Effector memory CD8-positive, alpha-beta T cell (primary cell): ENCODE measurements around the gene ADGRA3.

Experiments used
- ATAC-seq: fragments of 150-1000 bp; cut with Tn5 transposase; replicated peaks from 2 replicates; pipeline ENCODE4 v1.10.0; 2021; ENCODE audit warnings: mild to moderate bottlenecking, moderate library complexity
- DNase-seq, 3 experiments: peaks; one replicate each; pipeline ENCODE4 v3.0.0; 2021
- H3K27ac Mint-ChIP-seq, 2 donors: one replicate each; pipeline ENCODE4 v1.8.0; 2022; ENCODE audit warnings: mild to moderate bottlenecking in 2 of 2, mixed read lengths in 2 of 2, moderate library complexity in 2 of 2
- H3K27me3 Mint-ChIP-seq, 2 donors: one replicate each; pipeline ENCODE4 v1.8.0; 2022; ENCODE audit warnings: mixed read lengths in 2 of 2
- H3K36me3 Mint-ChIP-seq: one replicate; pipeline ENCODE4 v1.8.0; 2022; ENCODE audit warnings: mild to moderate bottlenecking, moderate library complexity, mixed read lengths; ENCODE audit not compliant: insufficient read depth
- H3K4me1 Mint-ChIP-seq, 2 donors: one replicate each; pipeline ENCODE4 v1.8.0; 2022; ENCODE audit warnings: low read depth in 2 of 2, mixed read lengths in 2 of 2
- H3K4me3 Mint-ChIP-seq, 2 donors: one replicate each; pipeline ENCODE4 v1.8.0; 2022; ENCODE audit warnings: mild to moderate bottlenecking in 2 of 2, mixed read lengths in 2 of 2, moderate library complexity in 2 of 2
- H3K9me3 Mint-ChIP-seq, 2 donors: one replicate each; pipeline ENCODE4 v1.8.0; 2022; ENCODE audit warnings: mixed read lengths in 2 of 2

Gene ADGRA3

DNA sequence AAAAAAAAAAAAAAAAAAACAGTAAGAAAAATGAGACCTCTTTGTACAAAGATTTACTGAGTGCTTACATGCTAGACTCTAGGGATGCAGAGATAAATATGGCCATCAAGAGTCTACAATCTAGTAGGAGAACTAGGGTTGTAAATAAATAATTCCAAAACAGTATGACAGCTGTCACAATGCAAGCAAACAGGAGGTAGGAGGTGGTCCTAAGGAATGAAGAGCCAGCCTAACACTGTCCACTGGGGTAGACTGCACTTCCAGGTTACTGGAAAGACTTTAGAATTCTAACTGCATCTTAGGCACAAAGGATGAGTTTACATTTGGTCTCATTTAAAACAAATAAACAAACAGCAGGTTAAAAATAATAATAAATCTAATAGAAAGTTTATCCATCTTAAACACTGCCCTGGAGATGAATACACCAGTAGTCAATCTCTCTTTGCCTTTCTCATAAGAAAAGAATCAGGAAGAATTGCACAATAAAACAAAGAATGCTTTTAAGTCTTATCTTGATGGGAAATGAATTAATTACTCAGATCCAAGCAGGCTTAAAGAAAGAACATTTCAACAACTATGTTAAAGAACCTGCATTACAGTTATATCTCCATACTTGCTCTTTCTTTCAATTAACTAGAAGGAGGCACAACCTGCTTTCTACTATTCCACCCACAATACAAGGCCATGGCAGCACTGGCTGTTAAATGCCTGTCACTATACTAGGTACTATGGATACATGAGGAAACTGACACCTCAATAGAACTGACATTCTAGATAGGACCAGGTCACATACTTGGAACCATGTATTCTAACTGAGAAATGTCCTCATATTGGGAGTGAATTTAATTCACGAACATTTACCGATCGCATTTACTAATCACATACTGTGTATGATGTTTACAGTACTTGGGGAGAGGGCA lies 12.7 kb downstream of the ADGRA3 start:
- Mint-ChIP-seq H3K27me3 (no peaks in the 10 kb centered on the region), H3K9me3 (peaks cover 2 to 8% of the 10 kb centered on the region in 2 donors), H3K4me1 (no peaks in the 10 kb centered on the region), H3K27ac (no peak overlapping the region), H3K36me3 (no peaks in the 10 kb centered on the region), H3K4me3 (no peak overlapping the region)
- ATAC-seq (no peak), DNase-seq (no peak)

DNA sequence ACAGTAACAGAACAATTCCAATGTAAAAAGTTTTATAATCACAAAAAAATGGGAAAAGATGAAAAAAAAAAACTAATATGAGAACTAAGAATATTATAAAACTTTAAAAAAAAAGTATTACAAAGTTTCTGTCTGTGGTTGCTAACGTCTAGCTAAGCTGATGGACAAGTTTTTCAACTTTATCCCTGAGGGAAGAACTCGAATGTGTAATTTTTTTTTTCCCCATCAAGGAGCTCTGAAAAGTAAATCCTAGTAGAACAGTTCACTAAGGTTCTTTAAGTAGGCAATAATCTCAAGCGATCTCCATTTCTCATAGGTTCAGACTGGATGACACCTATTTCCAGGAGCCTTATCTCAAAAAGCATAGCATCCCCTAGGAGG lies 14.2 kb downstream of the ADGRA3 start:
- no peaks in the 10 kb centered on the region for H3K4me1 Mint-ChIP-seq
- no peak for DNase-seq
- H3K9me3 Mint-ChIP-seq = peaks cover 3 to 8% of the 10 kb centered on the region in 2 donors
- ATAC-seq = no peak
- H3K27me3 Mint-ChIP-seq = no peaks in the 10 kb centered on the region
- no peaks in the 10 kb centered on the region for H3K36me3 Mint-ChIP-seq
- H3K4me3 Mint-ChIP-seq = no peak overlapping the region
- no peak overlapping the region for H3K27ac Mint-ChIP-seq

DNA sequence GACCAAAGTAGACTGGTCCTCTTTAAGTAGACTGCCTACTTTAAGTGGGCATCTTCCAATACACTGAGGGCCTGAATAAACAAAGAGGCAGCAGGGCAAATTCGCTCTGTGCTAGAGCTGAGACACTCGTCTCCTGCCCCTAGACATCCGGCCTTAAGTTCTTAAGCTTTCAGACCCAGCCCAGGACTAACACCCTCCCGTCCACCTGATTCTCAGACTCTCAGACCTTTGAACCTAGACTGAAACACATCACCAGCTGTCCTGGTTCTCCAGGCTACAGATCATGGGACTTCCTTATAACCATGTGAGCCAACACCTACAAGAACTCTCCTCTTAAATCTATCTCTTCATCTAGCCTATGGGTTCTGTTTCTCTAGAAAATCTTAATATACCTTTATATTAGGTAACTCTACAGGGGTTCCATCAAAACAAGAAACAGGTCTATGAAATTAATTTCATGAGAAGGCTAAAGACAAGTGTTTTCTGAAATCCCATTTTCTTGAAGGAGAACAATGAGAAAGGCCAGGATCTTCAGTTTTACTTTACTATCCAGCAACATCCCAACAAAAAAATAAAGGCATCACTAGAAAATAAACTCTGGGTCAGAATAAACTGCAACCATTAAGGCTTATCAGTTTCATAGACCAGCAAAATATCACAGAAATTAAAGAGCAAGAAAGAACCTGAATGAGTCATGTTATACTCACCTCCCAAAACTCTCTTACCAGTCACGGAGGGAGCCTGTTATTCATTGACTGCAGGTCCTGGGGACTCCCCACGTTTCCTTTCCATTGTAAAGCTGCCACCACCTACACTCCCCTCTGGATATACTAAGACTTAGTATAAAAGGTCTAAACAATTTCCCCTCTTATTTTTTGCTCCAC lies 14.8 kb downstream of the ADGRA3 start:
- Mint-ChIP-seq H3K36me3 (no peaks in the 10 kb centered on the region), H3K9me3 (peaks cover 3 to 8% of the 10 kb centered on the region in 2 donors), H3K4me3 (no peak overlapping the region), H3K27me3 (no peaks in the 10 kb centered on the region), H3K27ac (no peak overlapping the region), H3K4me1 (no peaks in the 10 kb centered on the region)
- DNase-seq = no peak
- ATAC-seq = no peak

DNA sequence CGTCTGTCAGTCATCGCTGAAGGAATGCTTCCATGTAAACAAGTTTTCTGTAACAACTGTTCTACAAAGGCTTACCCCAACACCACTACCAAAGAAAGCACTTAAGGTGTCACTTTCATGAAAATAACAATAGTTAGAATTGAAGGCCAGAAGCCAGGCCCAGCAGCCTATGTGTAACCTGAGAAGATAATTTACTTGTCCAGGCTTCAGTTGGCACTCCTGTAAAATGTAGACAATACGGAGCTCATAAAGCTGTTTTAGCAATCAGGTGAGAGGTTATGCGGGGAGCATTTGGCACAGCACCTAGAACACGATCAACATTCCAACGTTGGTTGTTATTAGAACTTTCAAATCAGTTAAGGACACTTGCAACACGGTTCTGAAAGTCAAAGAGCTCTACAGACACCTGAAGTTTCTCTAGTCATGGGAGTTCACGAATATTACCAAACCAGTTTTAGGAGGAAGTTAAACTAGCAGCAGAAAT lies 15.7 kb downstream of the ADGRA3 start:
- DNase-seq = no peak
- Mint-ChIP-seq H3K27me3 (no peaks in the 10 kb centered on the region), H3K36me3 (no peaks in the 10 kb centered on the region), H3K4me1 (no peaks in the 10 kb centered on the region), H3K4me3 (no peak overlapping the region), H3K27ac (no peak overlapping the region), H3K9me3 (peaks cover 0 to 3% of the 10 kb centered on the region in 2 donors)
- no peak for ATAC-seq

DNA sequence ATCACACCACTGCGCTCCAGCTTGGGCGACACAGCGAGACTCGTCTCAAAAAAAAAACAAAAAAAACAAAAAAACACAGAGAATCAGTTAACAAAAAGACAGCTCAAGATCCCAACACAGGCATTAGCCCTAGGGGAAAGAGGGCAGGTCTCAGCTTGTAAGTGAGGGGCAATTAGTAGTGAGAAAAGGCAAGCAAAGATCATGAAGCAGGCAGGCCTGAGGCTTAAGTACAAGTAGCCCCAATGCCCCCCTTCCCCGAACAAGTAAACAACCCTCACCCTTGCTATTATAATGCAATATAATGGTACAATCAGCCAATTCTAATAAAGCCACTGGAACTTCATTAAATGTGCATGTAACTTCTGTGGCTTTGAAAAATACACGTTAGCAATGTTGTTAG lies 17.0 kb downstream of the ADGRA3 start:
- no peak for DNase-seq
- Mint-ChIP-seq H3K4me1 (no peaks in the 10 kb centered on the region), H3K27me3 (no peaks in the 10 kb centered on the region), H3K36me3 (no peaks in the 10 kb centered on the region), H3K27ac (no peak overlapping the region), H3K4me3 (no peak overlapping the region), H3K9me3 (peaks cover 0 to 5% of the 10 kb centered on the region in 2 donors)
- no peak for ATAC-seq

DNA sequence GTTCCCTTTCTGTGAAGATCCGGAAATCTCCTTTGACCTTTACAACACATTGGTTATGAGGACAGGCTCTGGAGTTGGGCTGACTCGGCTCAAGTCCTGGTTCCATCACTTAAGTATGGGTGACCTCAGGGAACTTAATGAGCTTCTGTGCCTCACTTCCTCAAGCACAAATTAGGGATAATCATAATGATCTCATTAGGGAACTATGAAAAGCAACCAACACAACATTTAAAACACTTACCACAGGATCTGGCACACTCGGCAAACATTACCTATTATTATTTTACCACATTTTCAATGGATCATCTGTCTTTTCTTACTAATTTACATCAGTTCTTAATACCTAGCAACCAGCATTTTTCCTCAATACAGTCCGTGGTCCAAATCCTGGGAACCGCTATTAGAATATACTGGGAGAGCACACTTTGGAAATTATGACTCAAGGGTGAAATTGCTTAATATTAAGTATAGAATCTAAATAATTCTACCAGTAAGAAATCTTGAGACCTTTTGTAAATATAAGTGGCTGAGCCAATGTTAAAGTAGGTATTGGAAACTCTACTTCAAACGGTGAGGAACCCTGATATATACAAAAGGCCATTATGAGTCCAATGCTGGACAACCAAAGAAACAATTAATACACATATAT lies 19.6 kb downstream of the ADGRA3 start:
- ATAC-seq (no peak), DNase-seq (no peak)
- Mint-ChIP-seq H3K36me3 (no peaks in the 10 kb centered on the region), H3K4me1 (no peaks in the 10 kb centered on the region), H3K27ac (no peak overlapping the region), H3K4me3 (no peak overlapping the region), H3K27me3 (no peaks in the 10 kb centered on the region), H3K9me3 (peaks cover 0 to 7% of the 10 kb centered on the region in 2 donors)

DNA sequence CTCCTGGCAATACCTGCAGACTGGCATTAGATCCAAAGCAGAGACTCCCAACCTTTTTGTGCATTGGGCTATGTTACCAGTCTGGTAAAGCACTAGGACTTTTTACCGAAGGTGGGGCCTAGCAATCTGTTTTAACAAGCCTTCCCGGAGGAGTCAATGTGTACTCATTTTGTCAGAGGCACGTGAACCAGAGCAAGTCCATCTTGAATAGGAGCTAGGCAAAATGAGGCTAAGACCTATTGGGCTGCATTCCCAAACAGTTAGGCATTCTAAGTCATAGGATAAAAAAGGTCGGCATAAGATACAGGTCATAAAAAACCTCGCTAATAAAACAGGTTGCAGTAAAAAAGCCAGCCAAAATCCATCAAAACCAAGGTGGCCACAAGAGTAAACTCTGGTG lies 22.3 kb downstream of the ADGRA3 start:
- no peak for ATAC-seq
- Mint-ChIP-seq H3K9me3 (peaks cover 0 to 7% of the 10 kb centered on the region in 2 donors), H3K36me3 (no peaks in the 10 kb centered on the region), H3K27me3 (no peaks in the 10 kb centered on the region), H3K4me3 (no peak overlapping the region), H3K4me1 (no peaks in the 10 kb centered on the region), H3K27ac (no peak overlapping the region)
- DNase-seq = no peak

DNA sequence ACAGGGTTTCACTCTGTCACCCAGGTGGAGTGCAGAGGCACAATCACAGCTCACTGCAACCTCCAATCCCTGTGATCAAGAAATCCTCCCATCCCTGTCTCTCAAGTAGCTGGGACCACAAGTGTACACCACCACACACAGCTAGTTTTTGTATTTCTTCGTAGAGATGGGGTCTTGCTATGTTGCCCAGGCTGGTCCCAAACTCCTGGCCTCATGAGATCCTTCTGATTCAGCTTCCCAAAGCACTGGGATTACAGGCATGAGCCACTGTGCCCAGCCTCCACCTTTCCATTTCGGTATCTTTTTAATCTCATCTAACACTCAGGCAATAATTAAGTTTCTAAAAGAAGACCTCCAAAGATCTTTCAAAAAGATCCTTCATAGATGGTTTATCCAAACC lies 22.9 kb downstream of the ADGRA3 start:
- DNase-seq = no peak
- Mint-ChIP-seq H3K27me3 (no peaks in the 10 kb centered on the region), H3K4me1 (no peaks in the 10 kb centered on the region), H3K27ac (no peak overlapping the region), H3K36me3 (no peaks in the 10 kb centered on the region), H3K9me3 (peaks cover 0 to 7% of the 10 kb centered on the region in 2 donors), H3K4me3 (no peak overlapping the region)
- ATAC-seq = no peak

DNA sequence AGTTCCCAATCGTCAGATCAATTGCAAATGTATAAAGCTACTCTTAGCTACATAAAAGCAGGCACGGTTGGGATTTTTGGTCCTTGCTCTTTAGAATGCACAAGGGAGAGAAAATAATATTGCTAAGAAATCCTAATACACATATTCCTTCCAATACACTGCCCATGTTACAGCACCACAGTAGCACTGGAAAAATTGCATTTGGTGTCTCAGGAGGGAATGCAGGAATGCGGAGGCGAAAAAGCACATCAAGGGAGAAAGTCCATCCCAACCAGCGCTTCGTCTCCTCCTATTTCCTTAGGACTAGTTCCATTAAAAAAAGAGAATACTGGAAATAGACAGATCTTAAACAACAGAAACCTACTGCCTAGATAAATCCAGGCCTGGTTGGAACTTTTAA lies 23.9 kb downstream of the ADGRA3 start:
- H3K9me3 Mint-ChIP-seq = peaks cover 0 to 4% of the 10 kb centered on the region in 2 donors
- H3K36me3 Mint-ChIP-seq = no peaks in the 10 kb centered on the region
- H3K4me1 Mint-ChIP-seq = no peaks in the 10 kb centered on the region
- no peak overlapping the region for H3K27ac Mint-ChIP-seq
- DNase-seq (no peak), ATAC-seq (no peak)
- H3K27me3 Mint-ChIP-seq = no peaks in the 10 kb centered on the region
- H3K4me3 Mint-ChIP-seq = no peak overlapping the region

DNA sequence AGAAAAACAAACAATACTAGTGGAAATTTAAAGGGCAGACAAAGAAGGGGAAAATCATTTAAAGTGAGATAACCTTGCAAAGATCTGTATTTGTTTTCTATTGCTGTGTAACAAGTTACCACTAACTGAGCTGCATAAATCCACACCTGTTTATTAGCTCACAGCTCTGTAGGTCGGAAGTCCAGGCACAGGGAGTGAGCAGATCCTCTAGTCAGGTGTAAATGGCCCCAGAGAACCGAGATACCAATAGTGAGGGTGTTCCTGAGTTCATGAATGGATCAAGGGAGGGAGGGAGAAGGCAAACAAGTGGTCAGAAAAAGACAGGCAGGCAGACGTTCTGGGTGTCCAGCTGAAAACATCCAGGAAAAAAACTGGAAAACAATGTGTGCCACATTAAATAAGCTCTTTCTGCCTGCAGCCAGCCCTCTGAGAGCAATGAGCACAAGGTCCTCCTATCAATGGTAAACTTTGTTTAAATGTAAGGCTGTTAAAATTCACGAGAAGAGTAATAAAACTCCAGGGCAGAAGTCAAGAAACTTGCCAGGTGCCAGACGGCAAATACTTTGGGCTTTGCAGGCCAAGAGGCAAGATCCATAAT lies 25.0 kb downstream of the ADGRA3 start:
- Mint-ChIP-seq H3K36me3 (no peaks in the 10 kb centered on the region), H3K27ac (no peak overlapping the region), H3K4me1 (no peaks in the 10 kb centered on the region), H3K27me3 (no peaks in the 10 kb centered on the region), H3K9me3 (peaks cover 4 to 5% of the 10 kb centered on the region in 2 donors), H3K4me3 (no peak overlapping the region)
- no peak for ATAC-seq
- no peak for DNase-seq

DNA sequence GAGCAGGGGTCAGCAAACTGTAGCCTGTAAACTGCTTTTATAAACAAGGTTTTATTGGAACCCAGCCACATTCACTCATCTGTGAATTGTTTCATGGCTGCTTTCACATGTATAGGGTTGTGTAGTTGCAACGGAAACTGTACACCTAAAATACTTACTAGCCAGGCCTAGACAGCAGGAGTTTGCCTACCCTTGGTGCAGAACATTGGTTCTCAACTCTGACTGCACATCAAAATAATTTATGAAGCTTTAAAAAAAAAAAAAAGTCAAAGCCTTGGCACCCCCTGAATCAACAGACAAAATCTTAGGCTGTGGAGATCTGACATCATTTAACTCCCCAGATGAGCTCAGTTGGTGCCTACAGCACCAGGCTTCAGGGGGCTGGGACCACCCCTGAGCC lies 27.8 kb downstream of the ADGRA3 start:
- Mint-ChIP-seq H3K36me3 (no peaks in the 10 kb centered on the region), H3K4me1 (no peaks in the 10 kb centered on the region), H3K4me3 (no peak overlapping the region), H3K27ac (no peak overlapping the region), H3K27me3 (no peaks in the 10 kb centered on the region), H3K9me3 (peaks cover 3 to 22% of the 10 kb centered on the region in 2 donors)
- ATAC-seq = no peak
- no peak for DNase-seq

DNA sequence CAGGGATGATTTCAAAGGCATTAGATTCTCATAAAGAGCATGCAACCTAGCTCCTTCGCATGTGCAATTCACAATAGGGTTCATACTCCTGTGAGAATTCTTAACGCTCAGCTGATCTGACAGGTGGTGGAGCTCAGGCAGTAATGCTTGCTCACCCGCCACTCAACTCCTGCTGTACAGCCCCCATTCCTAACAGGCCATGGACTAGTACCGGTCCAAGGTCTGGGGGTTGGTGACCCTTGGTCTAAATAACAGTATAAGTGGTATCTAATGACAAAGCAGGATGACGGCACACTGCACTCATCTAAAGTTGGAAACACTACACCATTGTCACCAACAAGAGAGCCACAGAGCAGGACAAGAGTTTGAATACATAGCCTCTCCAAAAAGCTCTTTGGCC lies 28.5 kb downstream of the ADGRA3 start:
- no peak for ATAC-seq
- Mint-ChIP-seq H3K4me1 (no peaks in the 10 kb centered on the region), H3K9me3 (peaks cover 3 to 26% of the 10 kb centered on the region in 2 donors)

DNA sequence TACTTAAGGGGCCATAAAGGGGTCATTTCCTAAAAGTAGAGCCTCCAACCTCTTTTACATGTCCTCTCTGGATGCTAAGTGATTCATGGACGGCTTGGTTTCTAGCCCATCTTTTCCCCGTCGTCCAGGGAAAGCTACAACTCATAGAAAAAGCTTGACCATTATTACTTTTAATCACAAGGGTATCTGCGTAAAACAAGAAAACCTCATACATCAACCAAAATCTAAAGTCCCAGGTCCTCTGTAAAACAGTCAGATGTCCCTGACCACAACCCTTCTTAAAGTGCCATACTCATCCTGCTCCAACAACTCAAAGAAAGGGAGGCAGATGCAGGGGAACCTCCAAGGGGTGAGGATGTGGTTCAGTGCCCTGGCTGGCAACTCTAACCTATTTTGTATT lies 29.6 kb downstream of the ADGRA3 start:
- Mint-ChIP-seq H3K27me3 (no peaks in the 10 kb centered on the region), H3K9me3 (peaks cover 3 to 26% of the 10 kb centered on the region in 2 donors), H3K4me3 (no peak overlapping the region), H3K4me1 (no peaks in the 10 kb centered on the region), H3K27ac (no peak overlapping the region), H3K36me3 (no peaks in the 10 kb centered on the region)
- no peak for ATAC-seq
- DNase-seq = no peak

More for the DNA sequence above, 28.5 kb downstream of the ADGRA3 start:
- DNase-seq = no peak
- no peak overlapping the region for H3K27ac Mint-ChIP-seq
- no peaks in the 10 kb centered on the region for H3K36me3 Mint-ChIP-seq
- no peak overlapping the region for H3K4me3 Mint-ChIP-seq
- H3K27me3 Mint-ChIP-seq = no peaks in the 10 kb centered on the region
